Mesendoderm (in vitro differentiated cells): ENCODE measurements around the gene POLH.
"Not testable (repeated sequence)": the region's sequence is repeated elsewhere in the genome, so short reads cannot be mapped to it uniquely, and the experiment has no call there.

Source experiments
- DNase-seq: peaks from one replicate; pipeline ENCODE4 v3.0.0; 2013
- H2AK5ac ChIP-seq: 2 replicates; pipeline ENCODE4 v1.6.1; 2013; ENCODE audit warnings: low read length, inconsistent platforms
- H2BK120ac ChIP-seq: 2 replicates; pipeline ENCODE4 v1.6.1; 2013; ENCODE audit warnings: low read depth, mild to moderate bottlenecking, low read length, moderate library complexity, mixed read lengths
- H2BK15ac ChIP-seq: replicated peaks from 2 replicates; pipeline ENCODE4 v1.6.1; 2013; ENCODE audit warnings: low read depth, mild to moderate bottlenecking, moderate library complexity
- H2BK5ac ChIP-seq: 2 replicates; pipeline ENCODE4 v1.6.1; 2013; ENCODE audit warnings: low read length, inconsistent platforms
- H3K18ac ChIP-seq: 2 replicates; pipeline ENCODE4 v1.6.1; 2013; ENCODE audit warnings: mild to moderate bottlenecking, low read length, mixed read lengths
- H3K23ac ChIP-seq: one replicate; pipeline ENCODE4 v1.6.1; 2013; ENCODE audit warnings: low read length
- H3K27ac ChIP-seq: 2 replicates; pipeline ENCODE4 v1.5.1; 2013; ENCODE audit warnings: low read depth, mild to moderate bottlenecking, inconsistent platforms, low read length, moderate library complexity
- H3K27me3 ChIP-seq: 2 replicates; pipeline ENCODE4 v1.6.1; 2013; ENCODE audit warnings: low read length, control low read depth, mild to moderate bottlenecking, inconsistent platforms; ENCODE audit not compliant: insufficient read depth, poor library complexity
- H3K36me3 ChIP-seq: 2 replicates; pipeline ENCODE4 v1.6.1; 2013; ENCODE audit warnings: low read length, inconsistent platforms; ENCODE audit not compliant: control insufficient read depth, insufficient read depth
- H3K4ac ChIP-seq: one replicate; pipeline ENCODE4 v1.6.1; 2013; ENCODE audit warnings: low read depth, mild to moderate bottlenecking, low read length, moderate library complexity
- H3K4me1 ChIP-seq: 2 replicates; pipeline ENCODE4 v1.6.1; 2013; ENCODE audit warnings: low read depth, low read length, inconsistent platforms; ENCODE audit not compliant: control insufficient read depth
- H3K4me2 ChIP-seq: 2 replicates; pipeline ENCODE4 v1.6.1; 2013; ENCODE audit warnings: low read length
- H3K4me3 ChIP-seq: 2 replicates; pipeline ENCODE4 v1.5.1; 2013; ENCODE audit warnings: mild to moderate bottlenecking, low read length
- H3K56ac ChIP-seq: one replicate; pipeline ENCODE4 v1.6.1; 2013; ENCODE audit warnings: low read length
- H3K79me1 ChIP-seq: 2 replicates; pipeline ENCODE4 v1.6.1; 2013; ENCODE audit warnings: low read length, inconsistent platforms
- H3K79me2 ChIP-seq: 2 replicates; pipeline ENCODE4 v1.6.1; 2013; ENCODE audit warnings: mild to moderate bottlenecking, low read length; ENCODE audit not compliant: control insufficient read depth, insufficient read depth
- H3K9ac ChIP-seq: 2 replicates; pipeline ENCODE4 v1.6.1; 2013; ENCODE audit warnings: low read length, inconsistent platforms
- H4K5ac ChIP-seq: one replicate; pipeline ENCODE4 v1.6.1; 2013; ENCODE audit warnings: low read length
- H4K8ac ChIP-seq: one replicate; pipeline ENCODE4 v1.6.1; 2013; ENCODE audit warnings: low read depth, mild to moderate bottlenecking, control low read depth, low read length, moderate library complexity
- WGBS: extraction: QIAGEN DNeasy Blood & Tissue Kit; methylation state at CpG from one replicate; pipeline ENCODE4 v1.1.7; 2013; ENCODE audit warnings: low lambda C conversion rate, missing lambda C conversion rate; ENCODE audit not compliant: insufficient coverage; ENCODE audit errors: extremely low coverage; 5-methylcytosine and 5-hydroxymethylcytosine counted together

Gene POLH

GRCh38 chr6:43629104-43629504, 53.1 kb downstream of the POLH start, which contains the start of gene GTPBP2:
TSS of gene GTPBP2 (minus strand) at chr6:43629264. CDS start at chr6:43629162, 102 bp downstream.
- Histone ChIP-seq H3K23ac (peak within 1 kb of the TSS; percentile 98), H2BK120ac (peak within 1 kb of the TSS; percentile 88), H3K27ac (peak within 1 kb of the TSS; percentile 74), H4K8ac (peak within 1 kb of the TSS; percentile 41), H2AK5ac (peak within 1 kb of the TSS; percentile 78), H2BK5ac (peak within 1 kb of the TSS; percentile 99), H2BK15ac (no peak within 1 kb of the TSS), H3K56ac (peak within 1 kb of the TSS; percentile 97), H3K4ac (peak within 1 kb of the TSS; percentile 99), H3K36me3 (peaks cover 10% of the 10 kb centered on the region), H3K9ac (peak within 1 kb of the TSS; percentile 98), H3K4me1 (peaks cover 3% of the 10 kb centered on the region), H3K4me2 (peak within 1 kb of the TSS; percentile 100), H3K27me3 (no peaks in the 10 kb centered on the region), H3K79me1 (peaks cover 17% of the 10 kb centered on the region), H3K79me2 (peaks cover 12% of the 10 kb centered on the region), H3K18ac (peak within 1 kb of the TSS; percentile 94), H3K4me3 (peak within 1 kb of the TSS; percentile 88), H4K5ac (peak within 1 kb of the TSS; percentile 71)
- no CpG with 5 or more reads among the region's 46 CpGs for WGBS
- DNase-seq, result peak; percentile 100

GRCh38 chr6:43629505-43630300, 53.7 kb downstream of the POLH start:
- H3K4me1 ChIP-seq, result peaks cover 3% of the 10 kb centered on the region
- peak overlapping the region; percentile 82 for H3K4ac ChIP-seq
- WGBS, result no CpG with 5 or more reads among the region's 41 CpGs
- peak overlapping the region; percentile 75 for H3K18ac ChIP-seq
- H2BK15ac ChIP-seq, result no peak overlapping the region
- H2BK5ac ChIP-seq, result peak overlapping the region; percentile 99
- peak overlapping the region; percentile 74 for H3K27ac ChIP-seq
- H3K79me1 ChIP-seq, result peaks cover 17% of the 10 kb centered on the region
- peaks cover 12% of the 10 kb centered on the region for H3K79me2 ChIP-seq
- peak overlapping the region; percentile 88 for H3K4me3 ChIP-seq
- peaks cover 7% of the 10 kb centered on the region for H3K36me3 ChIP-seq
- DNase-seq, result peak; percentile 99
- H3K27me3 ChIP-seq, result no peaks in the 10 kb centered on the region
- peak overlapping the region; percentile 98 for H3K23ac ChIP-seq
- H2AK5ac ChIP-seq, result peak overlapping the region; percentile 78
- H4K5ac ChIP-seq, result peak overlapping the region; percentile 71
- H4K8ac ChIP-seq, result no peak overlapping the region
- H3K56ac ChIP-seq, result peak overlapping the region; percentile 97
- H3K9ac ChIP-seq, result peak overlapping the region; percentile 98
- H3K4me2 ChIP-seq, result peak overlapping the region; percentile 100
- no peak overlapping the region for H2BK120ac ChIP-seq

GRCh38 chr6:43630980-43631619, 55.1 kb downstream of the POLH start:
- WGBS, result no CpG with 5 or more reads among the region's 1 CpG
- peaks cover 15% of the 10 kb centered on the region for H3K79me2 ChIP-seq
- H3K36me3 ChIP-seq, result no peaks in the 10 kb centered on the region
- peaks cover 15% of the 10 kb centered on the region for H3K79me1 ChIP-seq
- H3K4me3 ChIP-seq, result no peak overlapping the region
- H3K4me1 ChIP-seq, result peaks cover 3% of the 10 kb centered on the region
- no peak overlapping the region for H3K9ac ChIP-seq
- no peak overlapping the region for H3K27ac ChIP-seq
- no peak overlapping the region for H4K5ac ChIP-seq
- no peak overlapping the region for H4K8ac ChIP-seq
- DNase-seq, result no peak
- H3K56ac ChIP-seq, result no peak overlapping the region
- no peak overlapping the region for H2BK5ac ChIP-seq
- H3K23ac ChIP-seq, result no peak overlapping the region
- no peak overlapping the region for H3K4ac ChIP-seq
- no peak overlapping the region for H2AK5ac ChIP-seq
- H3K27me3 ChIP-seq, result no peaks in the 10 kb centered on the region
- H3K4me2 ChIP-seq, result no peak overlapping the region
- no peak overlapping the region for H2BK15ac ChIP-seq
- no peak overlapping the region for H3K18ac ChIP-seq
- no peak overlapping the region for H2BK120ac ChIP-seq

GRCh38 chr6:43633002-43633401, 57.0 kb downstream of the POLH start:
- H2BK15ac ChIP-seq, H3K36me3 ChIP-seq, H3K79me1 ChIP-seq, H3K9ac ChIP-seq, H2BK5ac ChIP-seq, H4K8ac ChIP-seq, H2BK120ac ChIP-seq, H3K27me3 ChIP-seq, H3K4me3 ChIP-seq, H3K4me2 ChIP-seq, DNase-seq, H3K18ac ChIP-seq, H3K4ac ChIP-seq, H3K27ac ChIP-seq, H4K5ac ChIP-seq, H2AK5ac ChIP-seq, H3K23ac ChIP-seq, H3K4me1 ChIP-seq, H3K56ac ChIP-seq: not testable (repeated sequence)
- no CpG with 5 or more reads among the region's 7 CpGs for WGBS
- peaks cover 17% of the 10 kb centered on the region for H3K79me2 ChIP-seq

- Histone ChIP-seq H3K27ac (no peak overlapping the region), H3K4ac (peak overlapping the region; percentile 17), H3K4me3 (no peak overlapping the region), H4K5ac (no peak overlapping the region), H3K4me2 (no peak overlapping the region), H3K23ac (no peak overlapping the region), H2BK120ac (no peak overlapping the region), H2BK15ac (no peak overlapping the region), H4K8ac (no peak overlapping the region), H3K79me1 (peaks cover 8% of the 10 kb centered on the region), H2BK5ac (no peak overlapping the region), H3K4me1 (peaks cover 7% of the 10 kb centered on the region), H3K56ac (no peak overlapping the region), H3K27me3 (no peaks in the 10 kb centered on the region), H3K79me2 (peaks cover 14% of the 10 kb centered on the region), H3K18ac (no peak overlapping the region), H3K9ac (no peak overlapping the region), H2AK5ac (no peak overlapping the region), H3K36me3 (peaks cover under 1% of the 10 kb centered on the region)
- WGBS, result no CpG with 5 or more reads among the region's 9 CpGs
- no peak for DNase-seq
These were observed 58.8 kb downstream of the POLH start for GRCh38 chr6:43634702-43635303.
